AML-193 (cell line): ENCODE measurements around the gene RAD51D.
"Not testable (repeated sequence)": the region's sequence is repeated elsewhere in the genome, so short reads cannot be mapped to it uniquely, and the experiment has no call there.

Experiments
- DNase-seq, 2 experiments: peaks; one replicate each; lab custom pipeline; 2025; lab: John Stamatoyannopoulos, UW

The RAD51D gene

DNA sequence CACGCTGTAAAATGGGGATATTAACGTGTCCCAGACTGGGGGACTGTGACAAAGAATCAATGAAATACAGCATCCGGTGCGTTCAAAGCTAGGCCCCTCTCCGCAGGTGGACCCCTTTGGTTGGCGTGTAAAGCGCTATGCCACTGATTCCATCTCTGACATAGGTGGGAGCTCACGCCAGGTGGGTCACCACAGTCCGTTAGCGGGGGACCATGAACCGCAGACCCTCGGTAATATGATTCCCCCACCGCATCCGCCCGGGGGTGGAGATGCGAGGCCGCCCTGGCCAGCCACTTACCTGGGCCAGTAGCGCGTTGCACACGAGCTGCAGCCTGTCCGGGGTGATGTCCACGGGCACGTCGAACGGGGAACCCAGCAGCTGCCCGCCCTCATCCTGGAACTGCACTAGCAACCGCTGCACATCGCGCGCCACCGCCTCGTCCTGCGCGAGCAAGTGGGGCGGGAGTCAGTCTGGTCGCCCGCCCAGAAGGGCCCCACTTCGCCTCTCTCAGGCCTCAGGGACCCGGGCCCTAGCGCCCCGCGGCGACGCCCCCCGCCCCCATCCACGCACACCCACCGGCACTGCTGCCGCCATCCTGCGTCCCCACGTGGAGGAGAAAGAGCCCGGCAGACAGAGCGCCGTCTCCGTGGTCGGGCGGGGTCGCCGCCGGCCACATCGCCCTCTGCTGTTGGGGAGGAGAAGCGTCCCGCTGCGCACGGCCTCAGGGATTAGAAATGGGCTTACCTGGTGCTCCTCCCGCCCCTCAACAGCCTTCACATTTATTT is 22.2 kb upstream of the RAD51D start, which contains the start of gene NLE1:
Gene NLE1 (minus strand): TSS at position 623 of the 786 bp plus-strand sequence. CDS start 28 bp downstream, at position 595.
- DNase-seq, result peak; percentile 79 to 83

DNA sequence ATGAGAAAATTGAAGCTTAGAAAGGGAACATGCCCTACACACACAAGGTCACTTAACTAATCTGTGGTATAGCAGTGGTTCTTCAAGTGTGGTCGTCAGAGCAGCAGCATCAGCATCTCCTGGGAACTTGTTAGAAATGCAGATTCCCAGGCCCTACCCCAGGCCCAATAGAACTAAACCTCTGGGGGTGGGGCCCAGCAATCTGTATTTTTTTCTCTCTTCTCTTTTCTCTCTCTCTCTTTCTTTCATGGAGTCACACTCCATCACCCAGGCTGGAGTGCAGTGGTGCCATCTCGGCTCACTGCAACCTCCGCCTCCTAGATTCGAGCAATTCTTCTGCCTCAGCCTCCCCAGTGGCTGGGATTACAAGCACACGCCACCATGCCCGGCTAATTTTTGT is 18.6 kb upstream of the RAD51D start:
- no peak for DNase-seq

DNA sequence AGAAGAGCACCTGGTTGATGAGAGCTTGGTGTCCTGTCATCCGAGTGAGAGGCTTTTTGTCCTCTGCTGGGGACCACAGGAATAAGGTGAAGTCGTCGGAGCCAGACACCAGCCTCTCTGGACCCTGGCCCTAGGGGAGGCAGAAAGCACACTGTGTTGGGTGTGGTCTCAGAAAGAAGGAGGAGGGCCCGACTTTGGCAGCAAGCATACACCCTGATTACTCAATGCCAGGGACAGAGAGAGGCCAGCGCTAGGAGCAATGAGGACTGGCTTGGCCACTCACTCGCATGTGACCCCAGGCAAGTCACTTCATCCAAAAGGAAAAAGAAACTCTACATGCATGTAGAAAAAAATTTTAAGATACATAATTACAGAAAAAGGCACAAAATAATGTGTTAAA is 15.7 kb upstream of the RAD51D start:
- DNase-seq, result no peak

DNA sequence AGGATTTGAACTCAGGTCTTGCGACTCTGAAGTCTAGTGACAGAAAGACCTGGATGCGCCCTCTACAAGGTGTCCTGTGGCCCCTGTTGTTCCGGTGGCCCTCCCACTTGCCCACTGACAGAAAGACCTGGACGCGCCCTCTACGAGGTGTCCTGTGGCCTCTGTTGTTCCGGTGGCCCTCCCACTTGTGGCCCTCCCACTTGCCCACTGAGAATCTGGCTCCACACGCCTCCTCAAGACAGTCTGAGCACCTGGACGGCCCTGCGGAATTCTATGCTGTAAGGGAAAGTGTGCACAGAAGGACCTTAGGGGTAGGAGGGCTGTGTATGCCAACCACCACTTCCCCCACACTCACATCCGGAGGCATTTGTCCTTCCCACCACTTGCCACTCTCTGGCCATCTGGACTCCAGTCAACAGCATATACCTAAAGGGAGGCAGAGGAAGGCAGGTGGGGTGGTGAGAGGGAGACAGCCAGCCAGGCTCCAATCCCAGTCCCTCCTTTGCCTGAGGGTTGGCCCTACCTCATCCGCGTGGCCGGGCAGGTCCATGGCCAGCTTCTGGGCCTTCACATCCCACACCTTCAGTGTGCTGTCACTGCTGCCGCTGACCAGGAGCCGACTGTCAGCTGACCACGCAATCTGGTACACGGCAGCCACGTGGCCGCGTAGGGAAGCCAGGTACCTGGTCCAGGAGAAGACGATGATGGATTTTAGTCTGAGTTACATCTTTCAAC is 13.3 kb upstream of the RAD51D start:
- DNase-seq, result no peak

DNA sequence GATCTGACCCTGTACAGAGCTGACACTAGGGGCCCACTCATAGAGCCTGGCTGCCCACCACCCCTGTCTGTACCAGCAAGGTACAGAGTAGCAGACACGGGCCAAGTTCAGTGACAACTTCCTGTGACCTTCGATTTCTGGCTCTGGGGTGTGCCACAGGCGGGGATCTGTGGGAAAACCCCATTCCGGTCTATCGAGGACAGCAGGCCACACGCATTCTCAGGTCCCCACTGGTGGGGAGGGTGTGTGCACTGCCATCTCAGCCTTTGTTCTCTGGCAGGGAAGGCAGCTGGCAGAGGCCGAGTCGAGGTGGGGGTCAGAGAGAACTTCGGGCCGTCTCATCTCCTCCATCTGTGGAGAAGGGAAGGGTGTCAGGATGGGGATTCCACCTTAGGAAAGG is 12.4 kb upstream of the RAD51D start:
- DNase-seq, result no peak

DNA sequence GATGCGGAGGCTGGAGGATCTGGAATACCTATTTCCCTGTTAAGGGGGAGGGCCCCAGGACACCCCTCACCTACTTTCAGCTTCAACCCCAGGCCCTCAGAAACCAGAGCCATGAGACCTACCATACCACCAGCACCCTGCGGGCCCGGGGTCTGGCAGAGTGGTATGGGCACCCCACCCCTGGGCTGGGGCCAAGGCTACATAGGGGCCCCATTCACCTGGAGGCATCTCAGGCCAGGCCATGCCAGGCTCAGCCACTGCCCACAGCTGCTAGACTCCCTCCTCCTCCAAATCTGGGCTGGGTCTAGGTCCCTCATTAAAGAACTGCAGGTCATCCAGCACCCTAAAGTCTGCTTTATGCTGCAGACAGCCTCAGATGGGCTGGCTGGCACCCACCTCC is 10.7 kb upstream of the RAD51D start:
- DNase-seq, result no peak

DNA sequence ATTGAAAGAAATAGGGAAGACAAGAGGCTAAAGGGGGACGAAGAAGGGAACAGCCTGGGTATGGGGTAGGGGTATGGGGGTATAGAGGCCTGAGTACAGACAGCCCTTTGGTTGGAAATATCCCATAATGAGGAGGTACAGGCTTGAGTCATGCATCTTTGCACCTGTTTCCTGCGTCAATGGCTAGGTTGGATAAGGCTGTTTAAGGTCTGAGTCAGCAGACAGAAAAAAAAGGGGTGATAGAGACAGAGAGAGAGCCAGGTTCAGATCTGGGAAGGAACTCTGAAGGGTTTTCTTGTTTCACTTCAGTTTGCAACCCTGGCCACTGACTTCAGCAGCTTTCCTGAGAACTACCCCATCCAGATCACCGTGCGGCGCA is 10.3 kb upstream of the RAD51D start:
- DNase-seq, result no peak

DNA sequence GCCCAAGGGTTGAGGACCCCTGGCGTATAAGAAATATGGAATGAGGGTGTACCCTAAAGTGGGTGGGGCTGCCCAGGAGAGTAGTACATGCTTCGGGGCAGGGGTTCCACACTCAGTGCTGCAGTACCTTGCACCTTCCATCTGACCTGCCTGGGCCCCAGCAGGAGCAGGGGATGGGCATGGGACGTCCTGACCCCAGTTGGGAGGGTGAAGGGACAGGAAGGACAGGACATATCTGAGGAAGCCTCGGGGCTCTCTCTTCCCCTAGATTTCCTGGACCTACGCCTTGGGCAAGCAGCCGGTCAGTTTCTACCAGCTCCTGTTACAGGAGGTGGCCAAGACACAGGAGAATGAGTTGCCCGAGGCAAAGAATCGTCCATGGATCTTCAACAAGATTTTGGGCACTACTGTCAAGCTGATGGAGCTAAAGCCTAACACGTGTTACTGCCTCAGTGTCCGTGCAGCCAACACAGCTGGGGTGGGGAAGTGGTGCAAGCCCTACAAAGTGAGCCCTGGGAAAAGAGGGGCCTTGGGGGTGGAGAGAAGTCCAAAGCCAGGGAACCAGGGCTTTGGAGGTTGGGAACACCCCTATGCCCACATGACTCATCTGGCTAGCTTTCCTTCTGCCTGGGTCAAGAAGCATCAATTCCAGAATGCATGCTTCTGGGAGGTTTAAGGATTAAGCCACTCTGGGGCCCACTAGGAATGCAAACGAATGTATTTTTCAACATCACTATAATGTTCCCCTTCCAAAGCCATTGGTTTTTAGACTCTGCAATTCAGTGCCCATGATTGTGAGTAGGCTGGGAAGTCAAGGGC is 9.7 kb upstream of the RAD51D start:
- no peak for DNase-seq

DNA sequence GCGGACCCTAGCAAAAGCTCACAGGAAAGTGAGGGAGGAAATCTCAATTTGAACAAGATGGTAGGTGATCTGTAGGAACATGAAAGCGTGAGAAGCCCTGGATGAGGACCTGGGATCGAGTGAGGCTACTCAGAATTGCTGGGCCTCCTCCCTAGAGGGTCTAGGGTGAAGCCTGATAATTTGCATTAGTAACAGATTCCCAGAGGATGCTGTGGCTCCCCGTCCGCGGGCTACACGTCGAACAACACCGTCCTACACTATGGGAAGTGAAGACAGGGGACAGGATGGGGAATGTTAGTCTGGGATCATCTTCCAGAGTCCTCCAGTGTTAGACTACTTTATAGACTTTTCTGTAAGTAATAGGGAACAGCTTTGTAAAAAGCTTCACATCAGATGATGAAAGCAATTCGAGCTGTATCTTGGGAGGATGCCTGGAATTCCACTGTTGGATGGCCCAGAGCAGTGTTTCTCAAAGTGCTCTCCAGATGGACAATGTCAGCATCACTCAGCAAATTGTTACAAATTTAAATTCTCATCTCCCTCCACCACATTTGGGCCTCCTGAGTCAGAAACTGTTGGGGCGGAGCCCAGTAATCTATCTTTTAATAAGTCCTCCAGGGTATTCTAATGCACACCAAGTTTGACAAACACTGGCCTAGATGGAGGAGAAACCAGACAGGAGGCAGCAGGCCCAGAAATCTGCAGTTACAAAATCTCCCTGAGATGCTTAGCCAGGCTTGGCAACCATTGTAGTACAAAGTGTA is 8.3 kb upstream of the RAD51D start:
- DNase-seq, result no peak

DNA sequence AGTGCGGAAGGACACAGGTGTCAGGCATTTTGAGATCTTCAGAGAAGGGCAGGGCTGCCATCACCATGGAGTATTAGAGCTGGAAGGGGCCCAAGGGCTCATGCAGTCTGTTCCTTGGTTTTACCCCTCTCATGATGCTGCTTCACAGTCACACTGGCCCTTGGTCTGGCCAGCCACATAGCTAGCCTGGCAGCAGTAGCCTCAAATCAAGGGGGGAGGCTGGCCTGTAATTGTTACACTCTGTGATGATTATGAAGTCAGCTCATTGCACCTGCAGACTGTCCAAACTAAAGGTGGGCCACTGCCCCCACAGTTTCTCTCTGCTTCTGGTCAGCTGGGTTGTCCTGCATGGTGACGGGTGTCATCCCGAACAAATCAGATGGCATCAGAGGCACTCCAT is 1.7 kb upstream of the RAD51D start, which contains the start of gene FNDC8:
Gene FNDC8 (plus strand): TSS at position 301 of the 400 bp plus-strand sequence. CDS start 79 bp downstream, at position 380.
- DNase-seq, result no peak

DNA sequence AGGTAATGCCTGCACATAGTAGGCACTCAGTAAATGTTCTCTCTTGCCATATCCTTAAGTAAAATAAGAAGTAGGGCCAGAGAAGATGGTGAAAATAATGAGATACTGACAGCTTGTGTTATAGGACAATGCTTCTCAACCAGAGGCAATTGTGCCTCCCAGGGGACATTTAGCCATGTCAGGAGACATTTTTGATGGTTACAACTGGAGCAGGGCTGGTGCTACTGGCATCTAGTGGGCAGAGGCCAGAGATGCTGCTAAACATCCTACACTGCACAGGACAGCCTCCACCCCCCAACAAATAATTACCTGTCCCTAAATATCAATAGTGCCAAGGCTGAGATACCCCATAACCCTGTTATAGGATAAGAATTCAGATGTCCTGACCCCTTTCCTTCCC is 1.7 kb downstream of the RAD51D start:
- peak; percentile 51 to 61 for DNase-seq

DNA sequence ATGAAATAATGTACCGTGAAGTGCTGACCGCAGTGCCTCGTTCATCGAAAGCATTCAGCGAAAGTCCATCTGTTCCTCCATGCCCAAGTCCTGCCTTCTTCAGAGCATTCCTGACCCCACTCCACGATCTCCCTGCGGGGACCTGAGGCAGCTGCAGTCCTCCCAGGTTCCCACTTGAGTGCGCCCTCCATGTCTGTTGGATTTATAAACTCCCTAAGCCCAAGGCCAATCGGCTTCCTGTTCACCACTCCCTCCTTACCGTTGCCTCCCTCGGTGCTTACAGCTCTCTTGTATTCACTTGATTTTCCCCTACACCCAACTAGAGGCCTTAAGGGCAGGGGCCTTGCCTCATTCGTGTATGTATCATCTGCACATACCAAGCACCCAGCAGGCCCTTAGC is 2.8 kb downstream of the RAD51D start:
- DNase-seq, result no peak

DNA sequence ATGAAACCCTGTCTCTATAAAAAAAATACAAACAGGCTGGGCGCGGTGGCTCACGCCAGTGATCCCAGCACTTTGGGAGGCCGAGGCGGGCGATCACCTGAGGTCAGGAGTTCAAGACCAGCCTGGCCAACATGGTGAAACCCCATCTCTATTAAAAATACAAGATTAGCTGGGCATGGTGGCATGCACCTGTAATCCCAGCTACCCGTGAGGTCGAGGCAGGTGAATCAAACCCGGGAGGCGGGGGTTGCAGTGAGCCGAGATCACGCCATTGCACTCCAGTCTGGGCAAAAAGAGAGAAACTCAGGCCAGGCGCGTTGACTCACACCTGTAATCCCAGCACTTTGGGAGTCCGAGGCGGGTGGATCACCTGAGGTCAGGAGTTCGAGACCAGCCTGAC is 8.9 kb downstream of the RAD51D start:
- not testable (repeated sequence) for DNase-seq

DNA sequence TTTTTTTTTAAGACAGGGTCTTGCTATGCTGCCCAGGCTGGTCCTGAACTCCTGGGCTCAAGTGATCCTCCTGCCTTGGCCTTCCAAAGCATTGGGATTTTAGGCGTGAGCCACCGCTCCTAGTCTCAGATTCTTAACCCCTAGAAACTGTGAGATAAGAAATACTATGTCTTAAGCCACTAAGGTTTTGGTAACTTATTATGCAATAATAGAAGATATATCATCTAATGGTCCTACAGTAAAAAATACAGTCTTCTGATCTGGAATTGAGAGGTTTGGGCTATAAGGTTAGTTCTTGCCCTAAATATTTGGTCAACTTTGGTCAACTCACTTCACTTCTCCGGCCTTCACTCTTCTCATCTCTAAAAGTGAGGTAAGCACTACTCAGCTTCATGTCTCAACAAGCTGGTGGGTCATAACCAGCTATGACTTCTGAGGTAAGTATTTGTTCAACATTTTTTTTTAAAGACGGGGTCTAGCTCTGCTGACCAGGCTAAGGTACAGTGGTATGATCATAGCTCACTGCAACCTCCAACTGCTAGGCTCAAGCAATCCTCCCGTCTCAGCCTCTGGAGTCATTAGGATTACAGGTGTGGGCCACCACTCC is 14.7 kb downstream of the RAD51D start:
- no peak for DNase-seq

DNA sequence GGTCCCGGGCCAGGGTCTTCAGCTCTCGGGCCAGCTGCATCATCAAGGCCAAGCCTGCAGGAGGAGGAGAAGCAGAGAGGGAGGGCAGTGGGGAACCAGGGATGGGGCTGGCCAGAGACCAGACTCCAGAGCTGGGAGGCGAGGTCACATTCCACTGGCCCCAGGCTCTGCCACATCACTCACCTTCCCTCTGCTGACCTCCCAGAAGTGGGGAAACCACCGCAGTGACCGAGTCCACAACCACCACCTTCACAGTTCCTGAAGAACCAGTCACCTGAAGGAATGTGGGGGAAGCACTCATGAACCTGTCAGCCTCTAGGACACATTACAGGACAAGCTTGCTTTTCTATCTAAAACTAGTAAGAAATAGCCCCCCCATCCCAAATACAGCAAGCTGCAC is 16.4 kb downstream of the RAD51D start:
- no peak for DNase-seq

DNA sequence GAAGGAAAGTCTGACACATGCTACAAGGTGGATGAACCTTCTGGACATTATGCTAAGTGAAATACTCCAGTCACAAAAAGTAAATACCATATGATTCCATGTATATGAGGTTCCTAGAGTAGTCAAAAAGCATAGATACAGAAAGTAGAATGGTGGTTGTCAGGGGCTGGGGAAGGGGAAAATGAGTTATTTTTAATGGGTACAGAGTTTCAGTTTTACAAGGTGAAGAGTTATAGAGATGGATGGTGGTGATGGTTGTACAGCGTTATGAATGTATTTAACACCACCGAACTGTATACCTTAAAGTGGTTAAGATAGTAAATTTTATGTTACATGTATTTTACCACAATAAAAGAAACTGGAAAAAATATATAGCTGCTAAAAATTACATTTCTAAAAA is 17.9 kb downstream of the RAD51D start:
- DNase-seq, result no peak

DNA sequence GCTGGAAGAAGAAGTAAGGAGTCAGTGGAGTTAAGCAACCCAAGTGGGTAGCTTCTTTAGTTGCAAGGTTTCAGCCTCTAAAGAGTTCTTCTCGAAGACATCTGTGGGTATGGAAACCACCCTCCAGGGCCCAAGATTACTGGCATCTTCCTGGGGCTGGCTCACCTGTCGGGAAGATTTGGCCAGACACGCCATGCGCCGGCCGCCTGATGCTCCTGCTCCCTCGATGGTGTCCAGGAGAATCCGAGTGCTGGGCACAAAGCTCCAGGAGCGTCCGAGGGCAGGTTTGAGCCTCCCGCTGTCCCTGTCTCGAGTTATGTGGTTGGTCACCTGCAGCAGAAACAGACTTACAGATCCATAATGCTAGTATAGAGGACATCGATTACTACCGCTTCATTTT is 18.6 kb downstream of the RAD51D start:
- no peak for DNase-seq

DNA sequence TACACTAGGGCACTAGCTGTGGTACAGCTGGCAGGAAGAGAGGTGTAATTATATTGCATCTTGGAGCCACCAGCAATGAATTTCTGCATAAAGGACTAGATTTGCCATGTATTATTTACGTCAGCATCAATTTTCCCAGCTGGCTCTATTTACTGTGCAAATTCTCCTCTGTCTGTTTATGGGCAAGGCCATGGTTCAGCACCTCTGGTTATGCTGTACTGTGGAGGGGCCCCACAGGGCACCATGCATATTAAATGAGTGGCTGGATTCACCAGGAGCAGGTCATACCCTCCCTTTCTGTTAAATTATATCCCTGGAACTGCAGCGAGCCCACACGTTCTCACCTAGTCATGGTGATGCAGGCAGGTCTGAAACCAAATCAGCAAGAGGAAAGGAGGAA is 19.8 kb downstream of the RAD51D start:
- DNase-seq, result no peak

DNA sequence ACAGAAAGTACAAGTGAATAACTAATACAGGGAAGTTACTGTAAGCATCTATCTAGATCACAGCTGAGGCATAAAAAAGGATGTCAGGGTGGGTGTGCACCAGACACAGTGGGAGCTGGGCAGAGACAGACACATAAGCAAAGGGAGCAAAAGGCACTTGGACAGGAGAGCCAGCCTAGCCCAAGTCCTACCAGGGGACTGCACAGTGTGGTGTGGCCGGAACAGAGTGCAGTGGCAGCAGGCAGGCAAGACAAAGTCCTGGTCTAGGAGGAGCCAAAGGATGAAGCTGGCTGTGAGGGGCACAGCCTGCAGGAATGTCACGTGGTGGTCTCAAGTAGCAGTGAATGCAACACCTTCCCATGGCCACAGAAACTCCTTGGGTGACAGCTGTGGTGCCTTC is 21.9 kb downstream of the RAD51D start:
- DNase-seq, result no peak

DNA sequence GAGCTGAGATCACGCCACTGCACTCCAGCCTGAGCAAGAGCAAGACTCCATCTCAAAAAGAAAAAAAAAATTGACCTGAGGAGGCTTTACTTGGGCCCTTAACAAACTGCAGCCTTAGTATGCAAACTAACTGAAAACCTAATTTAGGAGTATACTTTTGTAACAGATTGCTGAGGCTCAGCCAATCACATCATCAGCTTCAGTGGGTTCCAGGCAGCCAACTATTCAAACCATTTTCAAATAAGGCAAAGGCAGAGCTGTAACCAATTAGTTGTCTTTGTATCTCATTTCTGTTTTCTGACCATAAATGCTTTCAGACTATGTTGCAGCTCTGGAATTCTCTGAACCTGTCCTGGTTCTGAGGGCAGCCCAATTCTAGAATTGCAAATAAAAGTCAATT is 23.9 kb downstream of the RAD51D start:
- DNase-seq, result no peak

DNA sequence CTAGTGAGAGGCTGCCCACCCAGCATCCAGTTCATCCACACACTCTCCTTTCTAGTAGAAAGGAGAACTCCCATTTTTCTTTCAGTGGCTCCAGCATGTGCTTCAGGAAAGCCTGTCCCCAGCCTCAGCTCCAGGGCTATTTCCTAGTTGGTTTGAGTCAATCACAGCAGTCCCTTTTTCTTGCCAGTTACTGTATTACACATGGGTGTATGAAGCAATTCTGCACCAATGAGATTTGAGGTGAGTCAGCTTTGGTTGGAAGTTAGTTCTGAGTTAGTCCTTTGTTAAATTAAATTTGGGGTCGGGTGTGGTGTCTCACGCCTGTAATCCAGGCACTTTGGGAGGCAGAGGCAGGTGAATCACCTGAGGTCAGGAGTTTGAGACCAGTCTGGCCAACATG is 24.8 kb downstream of the RAD51D start:
- peak; percentile 38 to 61 for DNase-seq
